ENCODE data around the gene DHCR7.

GRCh38 chr11:71425860-71426259 is 22.3 kb downstream of the DHCR7 start:
- TF ChIP-seq SUZ12 (IDR thresholded peaks at IDR 0.05; ENCODE audit: extremely low read depth, insufficient read depth, insufficient read length) (no peak), ZNF274 (IDR thresholded peaks at IDR 0.05; ENCODE audit: low read depth, low read length) (no peak)
